Measurements from ENCODE around the gene AKAP17A. TPM values are rescaled to one million over a fixed set of nuclear protein-coding genes. Genes with fewer than 3 reads are reported as not detected.
"Not testable (repeated sequence)": the region's sequence is repeated elsewhere in the genome, so short reads cannot be mapped to it uniquely, and the experiment has no call there.

AKAP17A gene, protein sequence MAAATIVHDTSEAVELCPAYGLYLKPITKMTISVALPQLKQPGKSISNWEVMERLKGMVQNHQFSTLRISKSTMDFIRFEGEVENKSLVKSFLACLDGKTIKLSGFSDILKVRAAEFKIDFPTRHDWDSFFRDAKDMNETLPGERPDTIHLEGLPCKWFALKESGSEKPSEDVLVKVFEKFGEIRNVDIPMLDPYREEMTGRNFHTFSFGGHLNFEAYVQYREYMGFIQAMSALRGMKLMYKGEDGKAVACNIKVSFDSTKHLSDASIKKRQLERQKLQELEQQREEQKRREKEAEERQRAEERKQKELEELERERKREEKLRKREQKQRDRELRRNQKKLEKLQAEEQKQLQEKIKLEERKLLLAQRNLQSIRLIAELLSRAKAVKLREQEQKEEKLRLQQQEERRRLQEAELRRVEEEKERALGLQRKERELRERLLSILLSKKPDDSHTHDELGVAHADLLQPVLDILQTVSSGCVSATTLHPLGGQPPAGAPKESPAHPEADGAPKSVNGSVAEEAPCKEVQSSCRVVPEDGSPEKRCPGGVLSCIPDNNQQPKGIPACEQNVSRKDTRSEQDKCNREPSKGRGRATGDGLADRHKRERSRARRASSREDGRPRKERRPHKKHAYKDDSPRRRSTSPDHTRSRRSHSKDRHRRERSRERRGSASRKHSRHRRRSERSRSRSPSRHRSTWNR
- total RNA-seq (2014; rRNA removed; shearing (Covaris generic)), result 10.7 and 15.3 TPM in 2 replicates
- polyA plus RNA-seq (2015; cell fraction: cytosol; rRNA removed), result 7.0 and 8.0 TPM in 2 replicates
- 67.5 and 79.5 TPM in 2 replicates for polyA plus RNA-seq (2015; cell fraction: nucleus; rRNA removed)

DNA sequence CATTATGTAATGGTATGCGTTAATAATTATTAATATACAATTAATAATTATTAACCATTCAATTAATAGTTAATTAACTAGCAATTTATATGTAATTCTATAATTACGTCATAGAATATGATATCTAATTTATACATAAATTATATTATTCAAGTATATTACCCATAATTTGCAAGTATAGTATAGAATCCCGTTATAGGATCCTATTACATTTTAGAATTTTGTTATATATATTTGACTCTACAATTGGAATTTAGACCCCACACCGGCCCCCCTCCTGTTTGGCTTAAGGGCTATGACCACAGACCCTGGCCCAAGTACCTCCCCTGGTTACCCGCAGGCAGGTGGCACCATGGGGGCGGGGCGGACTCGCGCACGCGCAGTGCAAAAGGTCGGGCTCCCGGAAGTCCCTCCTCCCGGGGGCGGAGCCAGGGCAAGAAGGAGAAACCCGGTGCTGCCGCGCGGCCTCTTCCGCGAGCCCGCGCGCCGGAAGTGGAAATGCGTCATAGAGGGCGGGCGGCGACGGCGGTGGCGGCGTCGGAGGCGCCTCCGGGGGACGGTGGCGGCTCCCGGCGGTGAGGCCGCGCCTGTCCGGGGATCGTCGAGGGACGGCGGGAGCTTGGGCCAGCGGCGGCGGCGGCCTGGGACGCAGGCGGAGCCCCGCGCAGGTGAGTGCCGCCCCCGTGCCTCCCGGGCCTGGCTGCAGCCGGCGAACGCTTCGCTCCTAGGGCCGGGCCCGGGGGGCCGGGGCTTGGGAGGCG is at the start of gene AKAP17A:
Gene AKAP17A (plus strand): TSS at position 503 of the 761 bp plus-strand sequence. CDS start 1,859 bp downstream, outside the sequence.
- in situ Hi-C loops (cut with HindIII; ENCODE audit: low pct_unique_long_range_greater_than_20kb, low sequenced_read_pairs), result no loop called here
- peak; percentile 88 for DNase-seq (ENCODE audit: low read depth, low spot score)

DNA sequence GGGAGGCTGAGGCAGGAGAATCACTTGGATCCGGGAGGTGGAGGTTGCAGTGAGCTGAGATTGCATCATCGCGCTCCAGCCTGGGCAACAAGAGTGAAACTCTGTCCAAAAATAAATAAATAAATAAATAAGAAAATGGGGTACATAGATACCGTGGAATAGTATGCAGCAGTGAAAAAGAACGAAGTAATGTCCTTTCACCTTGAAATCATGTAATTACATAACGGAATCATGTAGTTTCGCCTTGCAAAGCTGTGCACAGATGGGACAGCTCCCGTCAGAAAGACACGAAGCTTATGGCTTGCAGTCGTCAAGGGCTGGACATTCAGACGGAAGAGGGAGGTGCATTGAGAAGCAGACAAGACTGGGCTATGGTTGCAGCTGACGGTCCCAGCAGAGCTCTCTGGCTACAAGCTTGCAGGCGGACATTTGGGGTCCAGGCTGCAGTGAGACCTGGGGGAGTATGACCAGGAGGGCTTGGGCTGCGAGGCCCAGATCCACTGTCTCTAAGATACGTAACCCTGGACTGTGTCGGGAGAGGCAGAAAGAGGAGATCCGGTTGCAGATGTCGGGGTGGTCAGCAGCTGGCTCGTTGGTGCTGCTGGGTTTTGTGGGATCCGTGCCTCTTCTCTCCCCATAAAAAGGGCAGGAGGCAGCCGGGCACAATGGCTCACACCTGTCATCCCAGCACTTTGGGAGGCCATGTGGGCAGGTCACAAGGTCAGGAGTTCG is 48.2 kb upstream of the AKAP17A start:
- no peak for DNase-seq (ENCODE audit: low read depth, low spot score)
- in situ Hi-C loops (cut with HindIII; ENCODE audit: low pct_unique_long_range_greater_than_20kb, low sequenced_read_pairs), result no loop called here

DNA sequence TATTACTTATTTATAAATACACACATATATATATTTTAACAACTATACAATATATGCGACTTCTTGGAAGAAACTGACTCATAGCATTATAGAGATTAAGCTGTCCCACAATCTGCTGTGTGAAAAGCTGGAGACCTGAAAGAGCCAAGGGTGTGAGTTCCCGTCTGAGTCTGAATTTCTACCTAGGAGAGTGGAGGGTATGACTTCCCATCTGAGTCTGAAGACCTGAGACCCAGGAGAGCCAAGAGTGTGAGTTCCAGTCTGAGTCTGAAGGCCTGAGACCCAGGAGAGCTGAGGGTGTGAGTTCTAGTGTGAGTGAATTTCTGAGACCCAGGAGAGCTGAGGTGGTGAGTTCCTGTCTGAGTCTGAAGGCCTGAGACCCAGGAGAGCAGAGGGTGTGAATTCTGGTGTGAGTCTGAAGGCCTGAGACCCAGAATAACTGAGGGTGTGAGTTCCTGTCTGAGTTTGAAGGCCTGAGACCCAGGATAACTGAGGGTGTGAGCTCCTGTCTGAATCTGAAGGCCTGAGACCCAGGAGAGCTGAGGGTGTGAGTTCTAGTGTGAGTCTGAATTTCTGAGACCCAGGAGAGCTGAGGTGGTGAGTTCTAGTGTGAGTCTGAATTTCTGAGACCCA is 45.5 kb upstream of the AKAP17A start:
- in situ Hi-C loops (cut with HindIII; ENCODE audit: low pct_unique_long_range_greater_than_20kb, low sequenced_read_pairs), result no loop called here
- no peak for DNase-seq (ENCODE audit: low read depth, low spot score)

DNA sequence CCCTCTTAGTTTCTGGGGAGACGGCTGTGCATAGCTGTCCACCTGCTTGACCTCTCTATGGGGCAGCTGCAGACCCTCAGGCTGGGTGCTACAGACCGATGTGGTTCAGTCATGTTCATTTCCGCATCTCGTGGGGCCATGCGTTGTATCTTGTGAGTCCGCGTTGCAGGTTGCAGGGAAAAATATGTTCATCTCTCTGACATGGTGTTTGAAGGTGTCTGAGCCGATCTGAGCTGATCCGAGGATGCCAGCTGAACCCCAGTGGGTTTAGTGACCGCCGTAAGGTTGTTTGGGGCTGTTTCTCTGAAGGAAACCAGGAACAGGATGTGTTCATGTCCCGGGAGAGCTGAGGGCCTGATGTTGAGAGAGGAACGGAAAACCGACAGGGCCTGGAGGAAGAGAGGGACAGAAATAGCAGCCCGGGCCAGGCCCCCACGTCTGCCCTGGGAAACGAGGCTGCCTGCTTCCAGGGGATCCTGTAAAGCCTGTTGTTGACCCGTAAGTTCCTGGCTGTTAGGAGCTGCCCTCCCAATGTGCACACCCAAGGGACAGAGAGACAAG is 44.6 kb upstream of the AKAP17A start:
- in situ Hi-C loops (cut with HindIII; ENCODE audit: low pct_unique_long_range_greater_than_20kb, low sequenced_read_pairs), result no loop called here
- no peak for DNase-seq (ENCODE audit: low read depth, low spot score)

DNA sequence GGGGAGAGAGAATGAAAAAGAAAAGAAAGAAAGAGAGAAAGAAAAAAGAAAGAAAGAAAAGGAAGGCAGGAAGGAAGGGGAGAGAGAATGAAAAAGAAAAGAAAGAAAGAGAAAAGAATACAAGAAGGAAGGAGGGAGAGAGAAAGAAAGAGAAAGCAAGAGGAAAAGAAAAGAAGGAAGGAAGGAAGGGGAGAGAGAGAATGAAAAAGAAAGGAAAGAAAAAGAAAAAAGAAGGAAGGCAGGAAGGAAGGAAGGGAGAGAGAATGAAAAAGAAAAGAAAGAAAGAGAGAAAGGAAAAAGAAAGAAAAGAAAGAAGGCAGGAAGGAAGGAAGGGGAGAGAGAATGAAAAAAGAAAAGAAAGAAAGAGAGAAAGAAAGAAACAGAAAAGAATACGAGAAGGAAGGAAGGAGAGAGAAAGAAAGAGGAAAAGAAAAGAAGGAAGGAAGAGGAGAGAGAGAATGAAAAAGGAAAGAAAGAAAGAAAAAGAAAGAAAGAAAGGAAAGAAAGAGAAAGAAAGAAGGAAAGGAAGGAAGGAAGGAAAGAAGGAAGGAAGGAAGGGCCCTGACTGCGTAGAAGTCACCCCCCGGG is 39.4 kb upstream of the AKAP17A start:
- no peak for DNase-seq (ENCODE audit: low read depth, low spot score)
- in situ Hi-C loops (cut with HindIII; ENCODE audit: low pct_unique_long_range_greater_than_20kb, low sequenced_read_pairs), result no loop called here

DNA sequence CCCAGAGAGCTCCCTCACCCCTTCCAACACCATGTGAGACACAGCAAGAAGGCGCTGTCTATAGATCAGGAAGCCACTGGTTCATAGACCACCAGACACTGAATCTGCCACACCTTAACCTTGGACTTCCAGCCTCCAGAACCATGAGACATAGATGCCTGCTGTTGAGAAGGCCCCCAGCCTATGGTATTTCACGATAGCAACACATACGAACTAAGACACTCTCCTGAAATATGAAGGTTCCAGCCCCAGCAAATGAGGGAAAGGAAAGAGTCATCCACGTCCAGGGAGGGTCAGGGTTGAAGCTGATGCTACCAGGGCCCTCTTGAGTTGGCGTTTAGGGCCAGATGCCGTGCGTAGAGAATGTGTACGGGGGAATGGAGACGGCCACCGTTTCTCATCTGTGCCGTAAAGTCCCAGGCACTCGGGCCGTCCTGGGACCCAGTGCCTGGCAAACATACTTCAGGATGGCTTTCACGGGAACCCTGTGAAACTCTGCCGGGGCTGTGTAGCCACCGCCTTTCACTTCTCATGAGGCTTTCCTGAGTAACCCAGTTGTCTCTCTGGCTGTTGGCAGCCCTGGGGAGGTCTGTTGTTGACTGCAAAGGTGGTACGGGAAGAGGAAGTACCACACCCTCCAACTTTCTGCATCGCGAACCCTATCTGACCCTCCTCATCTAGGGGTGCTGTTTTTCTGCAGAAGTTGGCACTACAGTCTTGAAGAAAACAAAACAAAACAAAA is 36.8 kb upstream of the AKAP17A start:
- DNase-seq (ENCODE audit: low read depth, low spot score), result no peak

DNA sequence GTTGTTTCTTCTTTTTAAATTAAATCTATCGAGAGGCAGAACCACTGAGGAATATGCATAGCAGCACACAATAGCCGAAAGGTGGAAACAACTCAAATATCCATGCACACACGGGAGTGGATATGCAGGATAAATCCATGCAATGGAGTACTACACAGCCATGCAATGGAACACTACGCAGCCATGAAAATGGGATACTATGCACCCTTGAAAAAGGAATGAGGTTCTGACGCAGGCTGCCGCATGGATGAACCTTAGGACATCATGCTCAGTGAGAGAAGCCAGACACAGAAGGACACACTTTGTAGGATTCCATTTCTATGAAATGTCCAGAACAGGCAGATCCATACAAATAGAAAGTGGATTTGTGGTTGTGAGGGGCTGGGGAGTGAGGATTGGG is 36.0 kb upstream of the AKAP17A start:
- in situ Hi-C loops (cut with HindIII; ENCODE audit: low pct_unique_long_range_greater_than_20kb, low sequenced_read_pairs), result no loop called here
- DNase-seq (ENCODE audit: low read depth, low spot score), result no peak

More for the DNA sequence above, 36.8 kb upstream of the AKAP17A start:
- in situ Hi-C loops (cut with HindIII; ENCODE audit: low pct_unique_long_range_greater_than_20kb, low sequenced_read_pairs), result no loop called here

DNA sequence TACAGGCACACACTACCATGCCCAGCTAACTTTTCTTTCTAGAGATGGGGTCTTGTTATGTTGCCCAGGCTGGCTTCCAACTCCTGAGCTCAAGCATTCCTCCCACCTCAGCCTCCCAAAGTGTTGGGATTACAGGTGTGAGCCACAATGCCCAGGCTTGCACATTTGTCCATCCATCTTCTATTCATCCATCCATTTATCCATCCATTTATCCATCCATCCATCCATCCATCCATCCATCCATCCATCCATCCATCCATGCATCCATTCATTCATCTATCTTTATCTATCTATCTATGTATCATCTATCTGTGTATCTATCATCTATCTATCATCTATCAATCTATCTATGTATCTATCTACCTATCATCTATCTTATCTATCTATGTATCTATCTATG is 34.0 kb upstream of the AKAP17A start:
- in situ Hi-C loops (cut with HindIII; ENCODE audit: low pct_unique_long_range_greater_than_20kb, low sequenced_read_pairs); DNase-seq (ENCODE audit: low read depth, low spot score): not testable (repeated sequence)

DNA sequence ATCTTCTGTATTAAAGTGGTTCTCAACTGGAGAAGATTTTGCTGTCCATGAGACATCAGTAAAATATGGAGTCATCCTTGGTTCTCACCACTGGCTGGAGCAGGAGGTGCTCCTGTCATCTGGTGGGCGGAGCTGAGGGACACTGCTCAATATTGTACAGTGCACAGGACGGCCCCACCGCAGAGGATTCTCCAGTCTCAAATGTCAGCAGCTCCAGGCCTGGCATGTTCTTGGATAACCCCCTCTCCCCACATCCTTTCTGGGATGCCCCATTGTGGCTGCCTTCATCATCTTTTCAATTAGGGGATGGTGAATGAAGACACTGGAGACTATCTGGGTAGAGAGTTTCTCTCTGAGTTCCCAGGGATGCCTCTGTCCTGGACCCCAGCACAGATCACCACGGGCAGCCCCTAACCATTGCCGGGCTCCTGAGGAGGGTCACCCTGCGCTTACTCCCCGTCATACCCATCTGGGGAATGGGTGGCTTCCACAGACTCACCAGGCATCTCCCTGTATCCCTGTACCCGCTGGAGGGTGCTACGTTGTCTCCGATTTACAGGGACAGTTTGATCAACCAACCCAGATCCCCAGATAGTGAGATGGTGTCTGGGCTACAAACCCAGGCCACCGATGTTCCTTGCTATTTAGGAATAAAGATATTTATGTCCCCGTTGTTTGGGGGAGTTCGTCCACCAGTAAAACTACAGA is 32.5 kb upstream of the AKAP17A start:
- in situ Hi-C loops (cut with HindIII; ENCODE audit: low pct_unique_long_range_greater_than_20kb, low sequenced_read_pairs), result no loop called here

DNA sequence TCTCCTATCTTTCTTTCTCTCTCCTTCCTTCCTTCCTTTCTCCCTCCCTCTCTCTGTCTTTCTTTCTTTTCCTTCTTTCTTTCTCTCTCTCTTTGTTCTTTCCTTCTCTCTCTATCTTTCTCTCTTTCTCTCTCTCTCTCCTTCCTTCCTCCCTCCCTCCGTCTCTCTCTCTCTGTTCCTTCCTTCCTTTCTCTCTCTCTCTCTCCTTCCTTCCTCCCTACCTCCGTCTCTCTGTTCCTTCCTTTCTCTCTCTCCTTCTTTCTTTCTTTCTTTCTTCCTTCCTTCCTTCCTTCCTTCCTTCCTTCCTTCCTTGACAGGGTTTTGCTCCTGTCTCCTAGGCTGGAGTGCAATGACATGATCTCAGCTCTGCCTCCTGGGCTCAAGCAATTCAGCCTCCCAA is 30.2 kb upstream of the AKAP17A start:
- no peak for DNase-seq (ENCODE audit: low read depth, low spot score)
- in situ Hi-C loops (cut with HindIII; ENCODE audit: low pct_unique_long_range_greater_than_20kb, low sequenced_read_pairs), result no loop called here

More for the DNA sequence above, 32.5 kb upstream of the AKAP17A start:
- DNase-seq (ENCODE audit: low read depth, low spot score), result no peak

DNA sequence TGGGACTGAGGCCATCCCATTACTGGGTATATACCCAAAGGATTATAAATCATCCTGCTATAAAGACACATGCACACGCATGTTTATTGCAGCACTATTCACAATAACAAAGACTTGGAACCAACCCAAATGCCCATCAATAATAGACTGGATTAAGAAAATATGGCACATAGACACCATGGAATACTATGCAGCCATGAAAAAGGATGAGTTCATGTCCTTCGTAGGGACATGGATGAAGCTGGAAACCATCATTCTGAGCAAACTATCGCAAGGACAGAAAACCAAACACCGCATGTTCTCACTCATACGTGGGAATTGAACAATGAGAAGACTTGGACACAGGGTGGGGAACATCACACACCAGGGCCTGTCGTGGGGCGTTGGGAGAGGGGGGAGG is 27.3 kb upstream of the AKAP17A start:
- DNase-seq (ENCODE audit: low read depth, low spot score); in situ Hi-C loops (cut with HindIII; ENCODE audit: low pct_unique_long_range_greater_than_20kb, low sequenced_read_pairs): not testable (repeated sequence)

DNA sequence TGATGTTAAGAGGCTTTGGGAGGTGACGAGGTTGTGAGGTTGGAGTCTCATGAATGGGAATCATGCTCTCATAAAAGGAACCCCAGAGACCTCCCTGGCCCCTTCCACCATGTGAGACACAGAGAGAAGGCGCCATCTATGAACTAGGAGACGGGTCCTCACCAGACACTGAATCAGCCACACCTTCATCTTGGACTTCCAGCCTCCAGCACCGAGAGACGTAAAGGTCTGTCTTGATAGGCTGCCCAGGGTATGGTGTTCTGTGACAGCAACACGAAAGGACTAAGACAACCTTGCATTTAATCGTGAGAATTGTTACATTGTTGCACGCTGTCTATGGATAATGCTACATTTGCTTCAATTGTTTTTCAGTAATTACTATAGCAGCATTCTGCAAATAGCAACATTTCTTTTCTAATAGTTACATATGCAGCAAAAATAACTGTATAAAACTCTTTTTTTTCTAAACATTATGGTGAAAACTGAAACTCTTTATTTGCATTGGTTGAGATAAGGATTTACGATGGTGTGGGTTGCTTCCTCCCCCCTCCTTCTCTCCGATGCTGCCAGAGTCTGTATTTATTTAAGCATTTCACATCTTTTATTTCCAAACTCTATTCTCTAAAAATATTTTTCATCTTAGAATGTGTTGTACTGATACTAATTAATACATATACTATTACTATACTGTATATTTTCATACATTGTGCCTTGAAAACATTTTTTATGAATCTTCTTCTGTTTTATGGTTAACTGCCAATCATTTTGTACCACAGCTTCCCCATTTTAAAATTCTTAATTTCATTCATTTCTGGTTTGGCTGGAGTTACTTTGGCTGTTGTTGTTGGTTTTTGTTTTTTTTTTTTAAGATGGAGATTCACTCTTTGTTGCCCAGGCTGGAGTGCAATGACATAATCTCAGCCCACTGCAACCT is 26.4 kb upstream of the AKAP17A start:
- DNase-seq (ENCODE audit: low read depth, low spot score), result no peak
- in situ Hi-C loops (cut with HindIII; ENCODE audit: low pct_unique_long_range_greater_than_20kb, low sequenced_read_pairs), result no loop called here

DNA sequence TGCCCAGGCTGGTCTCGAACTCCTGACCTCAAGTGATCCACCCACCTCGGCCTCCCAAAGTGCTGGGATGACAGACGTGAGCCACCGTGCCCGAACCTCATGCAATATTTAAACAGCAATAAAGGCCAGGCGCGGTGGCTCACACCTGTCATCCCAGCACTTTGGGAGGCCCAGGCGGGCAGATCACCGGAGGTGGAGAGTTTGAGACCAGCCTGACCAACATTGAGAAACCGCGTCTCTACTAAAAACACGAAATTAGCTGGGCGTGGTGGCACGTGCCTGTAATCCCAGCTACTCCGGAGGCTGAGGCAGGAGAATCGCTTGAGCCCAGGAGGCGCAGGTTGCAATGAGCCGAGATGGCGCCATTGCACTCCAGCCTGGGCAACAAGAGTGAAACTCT is 17.2 kb upstream of the AKAP17A start:
- DNase-seq (ENCODE audit: low read depth, low spot score); in situ Hi-C loops (cut with HindIII; ENCODE audit: low pct_unique_long_range_greater_than_20kb, low sequenced_read_pairs): not testable (repeated sequence)

All from SK-MEL-5 (cell line).